Stomach (tissue), 4 donors: ENCODE results near the gene TEAD3.

ENCODE experiments used
- CTCF ChIP-seq, 7 experiments: fragments of 450-650 bp in 4 of 7; fragments of 200-600 bp in 3 of 7; sonication (generic) in 3 of 7; IDR thresholded peaks; one replicate each; pipeline ENCODE4 v1.5.1; 2016 to 2019; ENCODE audit warnings: antibody characterized with exemption in 7 of 7, control low read depth in 2 of 7, mild to moderate bottlenecking in 1 of 7
- POLR2A ChIP-seq, 4 donors: fragments of 450-650 bp; IDR thresholded peaks; one replicate each; pipeline ENCODE4 v1.6.1; 2016; ENCODE audit warnings: antibody characterized with exemption in 4 of 4, control low read depth in 2 of 4, mild to moderate bottlenecking in 1 of 4, moderate library complexity in 1 of 4

GRCh38 chr6:35532126-35532525 lies 35.2 kb upstream of the TEAD3 start:
- TF ChIP-seq CTCF (IDR thresholded peaks at IDR 0.05) (no peak), POLR2A (IDR thresholded peaks at IDR 0.05) (no peak)
